Stimulated activated naive CD8-positive, alpha-beta T cell treated with anti-CD3 and anti-CD28 coated beads, Interleukin-15, Interleukin-2, amounts not matched to agents 100 ng/mL and 50 ng/mL, for 24 hours (primary cell): Measurements from ENCODE around the gene MLLT10.
A peak's percentile ranks its signal among the peaks of the same experiment; 100 is the strongest.
"Not testable (repeated sequence)": the region's sequence is repeated elsewhere in the genome, so short reads cannot be mapped to it uniquely, and the experiment has no call there.

Experiments
- H3K27ac Mint-ChIP-seq: one replicate; pipeline ENCODE4 v1.8.0; 2021; ENCODE audit warnings: mild to moderate bottlenecking, mixed read lengths
- H3K27me3 Mint-ChIP-seq: one replicate; pipeline ENCODE4 v1.8.0; 2021; ENCODE audit warnings: mixed read lengths
- H3K36me3 Mint-ChIP-seq: one replicate; pipeline ENCODE4 v1.8.0; 2021; ENCODE audit warnings: low read depth, mixed read lengths
- H3K4me1 Mint-ChIP-seq: one replicate; pipeline ENCODE4 v1.8.0; 2021; ENCODE audit warnings: low read depth, mixed read lengths
- H3K4me3 Mint-ChIP-seq: one replicate; pipeline ENCODE4 v1.8.0; 2021; ENCODE audit warnings: mild to moderate bottlenecking, mixed read lengths
- H3K9me3 Mint-ChIP-seq: one replicate; pipeline ENCODE4 v1.8.0; 2021; ENCODE audit warnings: mixed read lengths

Gene MLLT10

GRCh38 chr10:21712975-21713374 is 178.9 kb downstream of the MLLT10 start:
- Mint-ChIP-seq H3K4me3 (no peak overlapping the region), H3K27me3 (no peaks in the 10 kb centered on the region), H3K27ac (no peak overlapping the region), H3K36me3 (peaks cover 50% of the 10 kb centered on the region), H3K4me1 (peaks cover 17% of the 10 kb centered on the region), H3K9me3 (no peaks in the 10 kb centered on the region)

GRCh38 chr10:21715531-21716195 is 181.6 kb downstream of the MLLT10 start:
- peaks cover 46% of the 10 kb centered on the region for H3K36me3 Mint-ChIP-seq
- H3K9me3 Mint-ChIP-seq = no peaks in the 10 kb centered on the region
- no peak overlapping the region for H3K4me3 Mint-ChIP-seq
- no peaks in the 10 kb centered on the region for H3K27me3 Mint-ChIP-seq
- no peak overlapping the region for H3K27ac Mint-ChIP-seq
- H3K4me1 Mint-ChIP-seq = peaks cover 10% of the 10 kb centered on the region

GRCh38 chr10:21717437-21718054 is 183.5 kb downstream of the MLLT10 start:
- H3K36me3 Mint-ChIP-seq = peaks cover 39% of the 10 kb centered on the region
- H3K27me3 Mint-ChIP-seq, H3K27ac Mint-ChIP-seq, H3K4me3 Mint-ChIP-seq, H3K9me3 Mint-ChIP-seq, H3K4me1 Mint-ChIP-seq: not testable (repeated sequence)

- Mint-ChIP-seq H3K36me3 (peaks cover 32% of the 10 kb centered on the region), H3K9me3 (no peaks in the 10 kb centered on the region), H3K4me3 (no peak overlapping the region), H3K27me3 (no peaks in the 10 kb centered on the region), H3K4me1 (peaks cover 12% of the 10 kb centered on the region), H3K27ac (no peak overlapping the region)
Measured at GRCh38 chr10:21719502-21719901, 185.5 kb downstream of the MLLT10 start.

DNA sequence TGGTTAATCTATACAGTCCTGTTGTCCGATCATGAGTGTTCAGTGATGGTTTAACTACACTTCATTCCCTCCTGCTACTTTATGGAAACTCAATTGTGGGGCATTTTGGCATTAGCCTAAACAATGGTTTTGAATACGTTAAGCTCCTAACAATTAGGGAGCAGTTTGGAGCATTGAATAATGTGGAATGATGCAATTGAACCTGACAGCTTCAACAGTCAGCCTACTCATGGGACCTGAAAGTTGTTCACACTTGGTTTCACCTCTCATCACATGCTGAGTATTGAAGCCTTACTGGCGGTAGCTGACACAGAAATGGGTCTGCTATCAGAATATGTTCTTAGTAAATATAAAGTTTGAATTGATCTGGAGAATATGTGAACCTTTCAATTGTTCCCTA is 186.1 kb downstream of the MLLT10 start:
- H3K36me3 Mint-ChIP-seq = peaks cover 32% of the 10 kb centered on the region
- H3K27me3 Mint-ChIP-seq = no peaks in the 10 kb centered on the region
- peaks cover 18% of the 10 kb centered on the region for H3K4me1 Mint-ChIP-seq
- H3K4me3 Mint-ChIP-seq = no peak overlapping the region
- H3K27ac Mint-ChIP-seq = no peak overlapping the region
- no peaks in the 10 kb centered on the region for H3K9me3 Mint-ChIP-seq

GRCh38 chr10:21721000-21721665 is 187.1 kb downstream of the MLLT10 start:
- Mint-ChIP-seq H3K4me1 (peaks cover 22% of the 10 kb centered on the region), H3K4me3 (no peak overlapping the region), H3K9me3 (no peaks in the 10 kb centered on the region), H3K27ac (no peak overlapping the region), H3K36me3 (peaks cover 26% of the 10 kb centered on the region), H3K27me3 (no peaks in the 10 kb centered on the region)

DNA sequence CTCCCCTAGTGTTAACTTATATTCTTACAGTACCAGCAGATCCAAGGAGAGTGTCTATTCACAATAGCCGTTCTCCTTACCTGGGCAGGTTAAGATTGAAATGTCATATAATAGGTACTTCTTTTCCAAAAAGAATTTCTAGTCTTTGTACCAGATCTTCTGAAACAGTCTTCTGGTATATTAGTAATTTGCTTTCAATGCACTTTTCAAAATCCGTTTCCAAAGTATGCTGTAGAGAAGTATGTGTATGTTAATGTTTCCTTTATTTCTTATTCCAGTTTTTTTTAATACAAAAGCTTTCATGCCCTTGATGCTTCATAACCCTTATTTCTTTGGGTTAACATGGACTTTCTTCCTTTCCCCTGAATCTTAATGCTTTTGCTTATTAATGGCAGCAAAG is 188.2 kb downstream of the MLLT10 start:
- H3K9me3 Mint-ChIP-seq = no peaks in the 10 kb centered on the region
- peaks cover 33% of the 10 kb centered on the region for H3K36me3 Mint-ChIP-seq
- H3K4me1 Mint-ChIP-seq = peaks cover 27% of the 10 kb centered on the region
- no peaks in the 10 kb centered on the region for H3K27me3 Mint-ChIP-seq
- H3K4me3 Mint-ChIP-seq = no peak overlapping the region
- H3K27ac Mint-ChIP-seq = no peak overlapping the region

GRCh38 chr10:21724020-21724589 is 190.1 kb downstream of the MLLT10 start:
- Mint-ChIP-seq H3K27me3 (no peaks in the 10 kb centered on the region), H3K27ac (peak overlapping the region; percentile 55), H3K4me3 (no peak overlapping the region), H3K4me1 (peaks cover 27% of the 10 kb centered on the region), H3K9me3 (no peaks in the 10 kb centered on the region), H3K36me3 (peaks cover 36% of the 10 kb centered on the region)

DNA sequence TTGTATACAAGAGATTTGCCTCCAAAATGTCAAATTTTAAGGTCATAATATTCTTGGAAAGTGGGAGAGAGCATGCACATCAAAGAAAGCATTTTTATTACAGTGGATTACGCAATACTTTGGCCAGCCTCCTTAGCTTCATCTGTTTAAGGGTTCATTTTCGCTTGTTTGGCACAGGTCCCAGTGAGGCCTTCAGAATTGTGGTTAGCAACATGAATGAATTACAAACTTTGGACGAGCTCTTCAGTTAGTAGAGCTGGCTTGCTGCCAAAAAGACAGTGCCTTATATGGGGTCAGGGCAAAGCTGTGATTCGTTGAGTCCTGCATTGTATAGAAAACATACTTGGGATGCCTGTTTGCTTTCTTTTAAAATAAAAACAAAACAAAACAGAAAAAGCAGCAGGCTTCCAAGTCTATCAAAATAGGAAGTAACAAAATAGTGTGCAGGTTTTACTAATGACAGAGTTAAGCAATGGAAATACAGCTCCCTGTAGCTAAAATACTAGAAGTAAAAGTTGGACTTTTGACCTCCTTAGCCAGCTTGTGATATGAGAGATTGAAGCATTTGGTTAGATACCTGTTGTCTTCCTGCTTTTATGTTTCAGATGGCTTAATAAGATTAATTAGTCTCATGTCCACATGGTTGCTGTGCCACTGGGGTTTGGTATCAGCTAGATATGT is 190.8 kb downstream of the MLLT10 start:
- H3K27ac Mint-ChIP-seq = peak overlapping the region; percentile 55
- peaks cover 31% of the 10 kb centered on the region for H3K36me3 Mint-ChIP-seq
- H3K4me1 Mint-ChIP-seq = peaks cover 25% of the 10 kb centered on the region
- H3K4me3 Mint-ChIP-seq = peak overlapping the region; percentile 23
- H3K27me3 Mint-ChIP-seq = no peaks in the 10 kb centered on the region
- no peaks in the 10 kb centered on the region for H3K9me3 Mint-ChIP-seq

DNA sequence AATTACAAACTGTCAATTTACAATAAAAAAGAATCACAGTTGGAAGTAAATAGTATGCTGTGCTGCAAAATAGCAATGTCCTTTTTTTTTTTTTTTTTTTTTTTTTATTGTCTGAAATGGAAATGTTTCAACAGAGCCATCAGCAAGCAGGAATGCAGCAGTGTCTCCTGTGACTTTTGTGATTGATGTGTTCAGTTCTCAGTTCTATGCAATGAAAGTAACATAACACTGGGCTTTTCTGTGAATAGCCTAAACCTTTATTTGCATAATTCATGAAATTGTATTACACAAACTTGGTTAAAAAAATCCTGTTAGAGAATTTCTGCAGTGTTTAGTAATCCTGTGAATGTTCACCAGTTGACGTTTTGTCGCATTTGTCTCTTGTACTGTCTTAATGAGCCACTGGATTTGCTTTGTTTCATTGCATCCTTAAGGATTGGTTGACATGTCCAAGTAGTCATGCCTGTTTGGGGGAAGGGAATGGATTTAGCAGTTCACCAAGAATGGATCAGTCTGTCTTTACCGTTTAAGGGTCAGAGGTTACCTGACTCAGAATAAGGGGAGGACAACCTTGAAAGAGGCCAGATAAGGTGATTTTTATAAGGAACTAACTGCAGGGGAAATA is 192.7 kb downstream of the MLLT10 start:
- Mint-ChIP-seq H3K9me3 (no peaks in the 10 kb centered on the region), H3K4me1 (peaks cover 21% of the 10 kb centered on the region), H3K27me3 (no peaks in the 10 kb centered on the region), H3K36me3 (peaks cover 39% of the 10 kb centered on the region), H3K27ac (no peak overlapping the region), H3K4me3 (no peak overlapping the region)

DNA sequence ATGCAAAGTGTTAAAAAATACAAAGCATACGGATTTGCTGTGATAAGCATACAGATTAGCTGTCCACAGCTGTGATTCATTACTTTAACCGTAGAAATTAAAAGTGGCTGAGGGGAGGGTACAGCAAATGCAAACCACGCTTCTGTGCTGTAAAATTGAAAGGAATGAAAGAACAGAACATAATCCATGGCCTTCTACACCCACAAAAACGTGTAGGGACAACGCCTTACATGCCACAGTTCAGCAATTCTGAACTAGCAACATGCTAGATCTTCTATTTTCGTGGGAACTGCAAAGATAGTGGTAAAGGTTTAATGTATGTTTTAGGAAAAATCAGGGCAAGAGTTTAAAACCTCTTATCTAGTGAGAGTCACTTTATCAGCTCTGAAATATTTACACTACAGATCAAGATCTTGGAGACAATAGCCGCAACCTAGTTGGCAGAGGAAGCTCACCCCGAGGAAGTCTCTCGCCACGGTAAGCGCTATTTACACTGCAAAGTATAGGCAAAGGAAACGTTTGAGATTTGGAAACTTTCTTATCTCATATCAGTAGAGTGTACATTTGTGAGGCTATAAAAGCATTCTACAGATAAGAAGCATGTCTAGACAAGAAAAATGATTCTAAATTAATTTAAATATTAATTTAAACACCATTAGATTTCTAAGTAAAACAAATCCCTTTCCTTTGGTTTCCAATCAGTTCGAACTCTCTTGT is 193.6 kb downstream of the MLLT10 start:
- peaks cover 21% of the 10 kb centered on the region for H3K4me1 Mint-ChIP-seq
- no peaks in the 10 kb centered on the region for H3K9me3 Mint-ChIP-seq
- peaks cover 39% of the 10 kb centered on the region for H3K36me3 Mint-ChIP-seq
- H3K4me3 Mint-ChIP-seq = no peak overlapping the region
- H3K27ac Mint-ChIP-seq = no peak overlapping the region
- H3K27me3 Mint-ChIP-seq = no peaks in the 10 kb centered on the region

GRCh38 chr10:21728618-21729017 is 194.6 kb downstream of the MLLT10 start:
- no peak overlapping the region for H3K4me3 Mint-ChIP-seq
- no peaks in the 10 kb centered on the region for H3K9me3 Mint-ChIP-seq
- H3K4me1 Mint-ChIP-seq = peaks cover 21% of the 10 kb centered on the region
- no peak overlapping the region for H3K27ac Mint-ChIP-seq
- H3K27me3 Mint-ChIP-seq = no peaks in the 10 kb centered on the region
- H3K36me3 Mint-ChIP-seq = peaks cover 40% of the 10 kb centered on the region

DNA sequence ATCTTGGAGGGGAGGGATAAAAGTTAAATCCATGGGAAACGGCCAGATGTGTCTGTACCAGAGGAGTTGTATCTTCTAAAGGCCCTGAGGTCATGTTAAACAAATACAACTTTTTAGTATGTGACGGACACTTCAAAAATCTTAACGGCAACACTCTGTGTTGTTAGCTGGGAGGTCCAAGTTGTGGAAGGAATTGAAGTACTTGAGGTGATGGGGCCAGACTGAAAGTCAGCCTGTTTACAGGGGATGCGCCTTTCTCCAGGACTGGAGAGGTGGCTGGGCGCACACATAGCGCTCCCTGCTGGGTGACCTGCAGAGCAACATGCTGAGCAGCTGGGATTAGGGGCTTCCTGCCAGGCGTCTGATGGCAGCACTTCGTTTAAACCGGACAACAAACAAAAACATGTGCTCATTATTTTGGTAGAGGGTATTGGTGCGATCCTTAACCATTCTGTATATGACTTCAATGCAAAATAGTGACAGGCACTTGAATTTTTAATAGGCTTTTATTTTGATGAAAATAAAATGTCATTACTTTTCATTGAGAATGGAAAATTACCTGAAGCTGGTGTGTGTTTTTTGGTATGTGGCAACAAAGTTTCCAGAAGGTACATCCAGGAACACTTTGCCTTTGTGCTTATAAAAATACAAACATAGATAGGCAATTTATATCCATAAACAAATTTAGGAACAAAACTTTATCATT is 198.2 kb downstream of the MLLT10 start:
- peaks cover 9% of the 10 kb centered on the region for H3K4me1 Mint-ChIP-seq
- H3K36me3 Mint-ChIP-seq = peaks cover 47% of the 10 kb centered on the region
- H3K27me3 Mint-ChIP-seq = no peaks in the 10 kb centered on the region
- no peaks in the 10 kb centered on the region for H3K9me3 Mint-ChIP-seq
- no peak overlapping the region for H3K4me3 Mint-ChIP-seq
- H3K27ac Mint-ChIP-seq = no peak overlapping the region
